SKM-1 (cell line): ENCODE data around the gene NDST1.
A peak's percentile ranks its signal among the peaks of the same experiment; 100 is the strongest.

Source experiments
- DNase-seq: peaks from one replicate; lab custom pipeline; 2025; ENCODE audit not compliant: unreplicated experiment; lab: John Stamatoyannopoulos, UW

NDST1 gene

GRCh38 chr5:150488519-150489359, 19.2 kb upstream of the NDST1 start:
- peak; percentile 84 for DNase-seq

- DNase-seq, result peak; percentile 31
Observed at GRCh38 chr5:150489360-150490295, 18.3 kb upstream of the NDST1 start.

- no peak for DNase-seq
Observed at GRCh38 chr5:150490296-150490669, 17.6 kb upstream of the NDST1 start.

GRCh38 chr5:150490754-150491153, 17.2 kb upstream of the NDST1 start:
- DNase-seq, result no peak

- no peak for DNase-seq
Observed at GRCh38 chr5:150491876-150492275, 16.1 kb upstream of the NDST1 start.

GRCh38 chr5:150492621-150493020, 15.3 kb upstream of the NDST1 start:
- DNase-seq, result no peak

- DNase-seq, result no peak
Observed at GRCh38 chr5:150496098-150496497, 11.8 kb upstream of the NDST1 start.

GRCh38 chr5:150496534-150496933, 11.4 kb upstream of the NDST1 start:
- DNase-seq, result no peak

GRCh38 chr5:150497274-150497988, 10.5 kb upstream of the NDST1 start:
- DNase-seq, result no peak

GRCh38 chr5:150497989-150498317, 10.0 kb upstream of the NDST1 start:
- DNase-seq, result no peak

- DNase-seq, result no peak
Observed at GRCh38 chr5:150498501-150498900, 9.4 kb upstream of the NDST1 start.

GRCh38 chr5:150498971-150499370, 9.0 kb upstream of the NDST1 start:
- no peak for DNase-seq

GRCh38 chr5:150499437-150499956, 8.4 kb upstream of the NDST1 start:
- no peak for DNase-seq

GRCh38 chr5:150500328-150500841, 7.5 kb upstream of the NDST1 start:
- DNase-seq, result no peak

- DNase-seq, result no peak
Observed at GRCh38 chr5:150500905-150501304, 7.0 kb upstream of the NDST1 start.

- DNase-seq, result no peak
Observed at GRCh38 chr5:150502106-150502505, 5.8 kb upstream of the NDST1 start.

- DNase-seq, result no peak
Observed at GRCh38 chr5:150502847-150503246, 5.1 kb upstream of the NDST1 start.

GRCh38 chr5:150503386-150503785, 4.5 kb upstream of the NDST1 start:
- no peak for DNase-seq

- DNase-seq, result no peak
Observed at GRCh38 chr5:150503977-150504620, 3.8 kb upstream of the NDST1 start.

GRCh38 chr5:150505041-150505511, 2.9 kb upstream of the NDST1 start:
- no peak for DNase-seq
